PC-3 (cell line): ENCODE measurements around the gene TBC1D16. TPM values are rescaled to one million over a fixed set of nuclear protein-coding genes. Genes with fewer than 3 reads are reported as not detected.
A peak's percentile ranks its signal among the peaks of the same experiment; 100 is the strongest.

ENCODE experiments used
- ATAC-seq: fragments of 200-7000 bp; cut with Tn5 transposase; 2 replicates; pipeline ENCODE4 v1.9.1; 2020; ENCODE audit warnings: mild to moderate bottlenecking, moderate library complexity
- BruUV-seq: library from RNA; stranded (reverse); fragments of 400-500 nt; replicated peaks from 2 replicates; lab custom pipeline; 2021; lab: Mats Ljungman, UMichigan
- CTCF ChIA-PET: fragments of 300-600 bp; sonication (Branson Sonifier 250); formaldehyde crosslinking; loops from one replicate; lab custom pipeline; 2022; ENCODE audit warnings: antibody characterized with exemption; lab: Charles Lee
- POLR2A ChIA-PET: fragments of 300-600 bp; sonication (Branson Sonifier 250); formaldehyde crosslinking; loops from one replicate; lab custom pipeline; 2022; ENCODE audit warnings: antibody characterized with exemption; ENCODE audit not compliant: unreplicated experiment; lab: Charles Lee
- DNase-seq: peaks from one replicate; pipeline ENCODE4 v3.0.0-alpha.2; 2015
- H2AFZ ChIP-seq: fragments of 300-600 bp; sonication (generic); 2 replicates; pipeline ENCODE4 v1.6.0; 2016; ENCODE audit warnings: antibody characterized with exemption, low read length
- H3F3A ChIP-seq: fragments of 300-600 bp; sonication (generic); one replicate; pipeline ENCODE4 v1.6.0; 2017; ENCODE audit warnings: antibody characterized with exemption, low read length, control low read depth, mild to moderate bottlenecking; ENCODE audit not compliant: unreplicated experiment
- H3K27ac ChIP-seq: fragments of 300-600 bp; sonication (generic); 2 replicates; pipeline ENCODE4 v1.5.1; 2016; ENCODE audit warnings: mild to moderate bottlenecking, low read length
- H3K27me3 ChIP-seq: fragments of 300-600 bp; sonication (generic); 2 replicates; pipeline ENCODE4 v1.6.1; 2016; ENCODE audit warnings: low read length, mixed read lengths
- H3K36me3 ChIP-seq: fragments of 300-600 bp; sonication (generic); 2 replicates; pipeline ENCODE4 v1.6.1; 2016; ENCODE audit warnings: low read depth, mixed run types, low read length, mixed read lengths
- H3K4me1 ChIP-seq: fragments of 300-600 bp; sonication (generic); 2 replicates; pipeline ENCODE4 v1.5.1; 2016; ENCODE audit warnings: low read length; ENCODE audit not compliant: insufficient read depth
- H3K4me2 ChIP-seq: fragments of 300-600 bp; sonication (generic); 2 replicates; pipeline ENCODE4 v1.6.0; 2016; ENCODE audit warnings: low read length
- H3K4me3 ChIP-seq: fragments of 300-600 bp; sonication (generic); 2 replicates; pipeline ENCODE4 v1.5.1; 2016; ENCODE audit warnings: mild to moderate bottlenecking, low read length, mixed read lengths
- H3K79me2 ChIP-seq: fragments of 300-600 bp; sonication (generic); 2 replicates; pipeline ENCODE4 v1.6.1; 2017; ENCODE audit warnings: low read length, mixed read lengths
- H3K9ac ChIP-seq: fragments of 300-600 bp; sonication (generic); 2 replicates; pipeline ENCODE4 v1.6.0; 2016; ENCODE audit warnings: mild to moderate bottlenecking, low read length
- H3K9me2 ChIP-seq: fragments of 300-600 bp; sonication (generic); replicated peaks from 2 replicates; pipeline ENCODE4 v1.6.1; 2016; ENCODE audit warnings: mixed run types, low read length, mixed read lengths
- H3K9me3 ChIP-seq: fragments of 300-600 bp; sonication (generic); 2 replicates; pipeline ENCODE4 v1.6.1; 2016; ENCODE audit warnings: low read length, mixed read lengths
- H4K20me1 ChIP-seq: fragments of 300-600 bp; sonication (generic); 2 replicates; pipeline ENCODE4 v1.6.1; 2016; ENCODE audit warnings: low read length, mixed read lengths
- EZH2 ChIP-seq: fragments of 300-600 bp; sonication (generic); IDR thresholded peaks from one replicate; pipeline ENCODE4 v1.6.1; 2017; ENCODE audit warnings: antibody characterized with exemption, mild to moderate bottlenecking, low read length; ENCODE audit not compliant: unreplicated experiment
- EZH2phosphoT487 ChIP-seq: fragments of 300-600 bp; sonication (generic); IDR thresholded peaks from 2 replicates; pipeline ENCODE4 v1.6.1; 2018; ENCODE audit warnings: mild to moderate bottlenecking, antibody characterized with exemption, low read length, borderline replicate concordance
- intact Hi-C: fragments of 100-400 bp; cut with micrococcal nuclease; formaldehyde crosslinking; loops from 2 replicates; pipeline ENCODE4 v1.9.0; 2023
- total RNA-seq: library from RNA; depleted of rRNA; stranded (reverse); fragments of >200 nt; gene quantifications from 2 replicates; pipeline ENCODE4 v1.2.3, GENCODE V29; 2014
- TF ChIP-seq, protein P1 (sequence below): fragments of 300-600 bp; sonication (generic); conservative IDR thresholded peaks from 2 replicates; pipeline ENCODE4 v1.5.1; 2017; ENCODE audit warnings: antibody characterized with exemption, low read depth, mild to moderate bottlenecking, low read length

TBC1D16 gene
- total RNA-seq, 1 experiment from 2014 or later = 23.7 TPM

DNA sequence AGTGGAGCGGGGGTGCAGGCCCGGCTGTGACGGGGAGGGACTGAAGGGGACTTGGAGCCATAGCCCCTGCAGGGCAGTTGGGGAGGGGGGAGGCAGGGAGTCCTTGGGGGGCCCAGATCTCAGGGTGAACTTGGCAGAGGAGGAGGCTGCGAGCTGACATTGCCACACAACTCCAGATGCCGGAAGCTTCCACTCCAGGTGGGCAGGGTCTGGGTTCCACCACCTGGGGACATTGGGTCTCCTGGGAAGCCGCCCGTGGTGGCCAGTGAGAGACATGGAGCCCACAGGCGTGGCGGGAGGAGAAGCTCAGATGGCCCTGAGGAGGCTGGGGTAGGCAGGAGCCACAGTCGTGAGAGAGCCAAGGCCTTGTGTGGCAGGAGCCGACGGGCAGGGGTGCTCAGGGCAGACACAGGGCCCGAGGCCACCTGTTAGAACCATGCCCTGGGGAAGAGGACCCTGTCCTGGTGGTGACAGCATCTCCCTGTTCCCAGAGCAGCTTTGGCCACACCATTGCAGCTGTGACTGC lies 47.5 kb upstream of the TBC1D16 start:
- H3K4me2 ChIP-seq = peak overlapping the region; percentile 74
- no TSS peak for BruUV-seq
- no peaks in the 10 kb centered on the region for H3K27me3 ChIP-seq
- no peak for ATAC-seq
- no peak for TF ChIP-seq EZH2phosphoT487
- TF ChIP-seq, protein P1, sequence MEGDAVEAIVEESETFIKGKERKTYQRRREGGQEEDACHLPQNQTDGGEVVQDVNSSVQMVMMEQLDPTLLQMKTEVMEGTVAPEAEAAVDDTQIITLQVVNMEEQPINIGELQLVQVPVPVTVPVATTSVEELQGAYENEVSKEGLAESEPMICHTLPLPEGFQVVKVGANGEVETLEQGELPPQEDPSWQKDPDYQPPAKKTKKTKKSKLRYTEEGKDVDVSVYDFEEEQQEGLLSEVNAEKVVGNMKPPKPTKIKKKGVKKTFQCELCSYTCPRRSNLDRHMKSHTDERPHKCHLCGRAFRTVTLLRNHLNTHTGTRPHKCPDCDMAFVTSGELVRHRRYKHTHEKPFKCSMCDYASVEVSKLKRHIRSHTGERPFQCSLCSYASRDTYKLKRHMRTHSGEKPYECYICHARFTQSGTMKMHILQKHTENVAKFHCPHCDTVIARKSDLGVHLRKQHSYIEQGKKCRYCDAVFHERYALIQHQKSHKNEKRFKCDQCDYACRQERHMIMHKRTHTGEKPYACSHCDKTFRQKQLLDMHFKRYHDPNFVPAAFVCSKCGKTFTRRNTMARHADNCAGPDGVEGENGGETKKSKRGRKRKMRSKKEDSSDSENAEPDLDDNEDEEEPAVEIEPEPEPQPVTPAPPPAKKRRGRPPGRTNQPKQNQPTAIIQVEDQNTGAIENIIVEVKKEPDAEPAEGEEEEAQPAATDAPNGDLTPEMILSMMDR = no peak
- TF ChIP-seq EZH2 = no peak
- H3K4me3 ChIP-seq = peak overlapping the region; percentile 46; the same call in 1 of the 2 replicates
- H3K9ac ChIP-seq = no peak overlapping the region
- no peaks in the 10 kb centered on the region for H3F3A ChIP-seq
- H3K36me3 ChIP-seq = no peaks in the 10 kb centered on the region
- no peaks in the 10 kb centered on the region for H3K9me3 ChIP-seq
- H3K4me1 ChIP-seq = 0 out of 2 replicates have a peak, but pooled peaks cover 3% of the 10 kb centered on the region
- no peak for DNase-seq
- POLR2A ChIA-PET = interaction anchor here (0.6 kb wide), 1 partner anchor 52 kb away, joined by 3 read pairs; no protein-coding TSS in a partner anchor
- no peaks in the 10 kb centered on the region for H4K20me1 ChIP-seq
- CTCF ChIA-PET = interaction anchor here (0.6 to 1.2 kb wide), 2 partner anchors 10 to 75 kb away, joined by 4 to 6 read pairs; no protein-coding TSS in a partner anchor
- intact Hi-C loops = loop anchor here (2.0 to 5.0 kb wide), 2 partner anchors 76 to 170 kb away; no protein-coding TSS in a partner anchor
- no peak overlapping the region for H3K27ac ChIP-seq
- peak overlapping the region; percentile 84 for H2AFZ ChIP-seq
- no peaks in the 10 kb centered on the region for H3K79me2 ChIP-seq
- H3K9me2 ChIP-seq = no peaks in the 10 kb centered on the region

DNA sequence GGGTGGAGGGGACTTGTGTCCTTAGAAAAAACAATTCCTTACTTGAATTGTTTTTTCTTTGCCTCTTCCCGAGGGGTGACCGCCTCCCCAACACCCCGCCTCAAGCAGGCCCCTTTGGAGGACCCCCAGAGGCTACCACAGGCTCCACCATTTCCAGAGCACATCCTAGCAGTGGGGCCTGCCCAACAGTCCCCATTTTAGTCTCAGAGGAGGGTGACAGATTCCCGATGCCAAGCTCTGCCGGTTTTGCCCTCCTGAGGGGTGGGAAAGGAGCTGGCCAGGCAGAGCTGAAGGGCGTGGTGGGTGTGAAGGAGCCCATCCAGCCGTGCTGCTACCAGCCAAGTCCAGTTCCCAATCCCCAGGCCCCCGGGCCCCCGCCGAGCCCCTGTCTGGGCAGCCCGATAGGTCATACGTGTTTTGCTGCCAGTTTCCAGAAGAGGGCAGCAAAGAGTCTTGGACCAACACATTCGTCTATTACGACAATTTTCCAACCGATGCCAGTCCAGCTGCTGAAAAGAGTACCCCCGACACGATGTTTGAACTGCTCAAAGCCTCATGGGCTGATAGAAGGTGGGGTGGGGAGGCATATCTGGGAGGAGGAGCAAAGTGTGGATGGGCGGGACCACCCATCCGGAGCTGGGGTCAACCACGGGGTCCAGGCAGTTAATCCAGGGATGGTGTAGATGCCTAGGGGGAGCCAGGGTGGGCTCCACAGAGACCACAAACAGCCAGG lies 46.9 kb upstream of the TBC1D16 start:
- DNase-seq (peak; percentile 91), ATAC-seq (peak; percentile 88)
- H3K9ac ChIP-seq = no peak overlapping the region
- H3K27me3 ChIP-seq = no peaks in the 10 kb centered on the region
- CTCF ChIA-PET = interaction anchor here (0.6 to 1.2 kb wide), 5 partner anchors 10 to 257 kb away, joined by 3 to 6 read pairs (median 4); partner anchors contain the start of gene GAA
- H3K4me2 ChIP-seq = peak overlapping the region; percentile 74
- TF ChIP-seq, protein P1 = peak; percentile 94
- no peak for TF ChIP-seq EZH2phosphoT487
- TF ChIP-seq EZH2 = no peak
- H3F3A ChIP-seq = no peaks in the 10 kb centered on the region
- H3K36me3 ChIP-seq = no peaks in the 10 kb centered on the region
- no peaks in the 10 kb centered on the region for H3K9me2 ChIP-seq
- no peak overlapping the region for H3K27ac ChIP-seq
- H3K4me1 ChIP-seq = 0 out of 2 replicates have a peak, but pooled peaks cover 3% of the 10 kb centered on the region
- peak overlapping the region; percentile 46; the same call in 1 of the 2 replicates for H3K4me3 ChIP-seq
- H4K20me1 ChIP-seq = no peaks in the 10 kb centered on the region
- intact Hi-C loops = loop anchor here (2.0 to 5.0 kb wide), 2 partner anchors 75 to 170 kb away; no protein-coding TSS in a partner anchor
- no peaks in the 10 kb centered on the region for H3K79me2 ChIP-seq
- H3K9me3 ChIP-seq = no peaks in the 10 kb centered on the region
- no TSS peak for BruUV-seq
- POLR2A ChIA-PET = interaction anchor here (0.6 kb wide), 1 partner anchor 52 kb away, joined by 3 read pairs; no protein-coding TSS in a partner anchor
- peak overlapping the region; percentile 84 for H2AFZ ChIP-seq
